ENCODE results near the gene DHX30. TPM values are rescaled to one million over a fixed set of nuclear protein-coding genes. Genes with fewer than 3 reads are reported as not detected.
"Not testable (repeated sequence)": the region's sequence is repeated elsewhere in the genome, so short reads cannot be mapped to it uniquely, and the experiment has no call there.

Gene DHX30
- total and polyA plus RNA-seq, 4 donors = 66.8 to 93.7 (median 78.7) TPM

GRCh38 chr3:47874438-47874837, 71.5 kb downstream of the DHX30 start:
- no peak overlapping the region for H3K27ac ChIP-seq (ENCODE audit: low read depth, low read length)
- H3K36me3 ChIP-seq (ENCODE audit: control insufficient read depth, insufficient read depth, low read length) = peaks cover 39% of the 10 kb centered on the region
- no peak for DNase-seq (ENCODE audit: low read depth in 4 of 6, low spot score in 6 of 6)
- H3K4me1 ChIP-seq (ENCODE audit: control insufficient read depth, insufficient read depth, low read length) = peaks cover 7% of the 10 kb centered on the region
- H3K9me3 ChIP-seq (ENCODE audit: control insufficient read depth, insufficient read depth, low read length) = no peaks in the 10 kb centered on the region
- WGBS (ENCODE audit: insufficient coverage) = no CpG with 5 or more reads among the region's 2 CpGs
- H3K27me3 ChIP-seq (ENCODE audit: control insufficient read depth, insufficient read depth, low read length) = no peaks in the 10 kb centered on the region
- H3K4me3 ChIP-seq (ENCODE audit: low read depth, low read length) = no peak overlapping the region

GRCh38 chr3:47874913-47875312, 72.0 kb downstream of the DHX30 start:
- peaks cover 7% of the 10 kb centered on the region for H3K4me1 ChIP-seq (ENCODE audit: control insufficient read depth, insufficient read depth, low read length)
- no peaks in the 10 kb centered on the region for H3K9me3 ChIP-seq (ENCODE audit: control insufficient read depth, insufficient read depth, low read length)
- no peak overlapping the region for H3K4me3 ChIP-seq (ENCODE audit: low read depth, low read length)
- no peaks in the 10 kb centered on the region for H3K27me3 ChIP-seq (ENCODE audit: control insufficient read depth, insufficient read depth, low read length)
- WGBS (ENCODE audit: insufficient coverage) = 14% methylated on average over 1 of the region's 1 CpG
- DNase-seq (ENCODE audit: low read depth in 4 of 6, low spot score in 6 of 6) = no peak
- peaks cover 34% of the 10 kb centered on the region for H3K36me3 ChIP-seq (ENCODE audit: control insufficient read depth, insufficient read depth, low read length)
- no peak overlapping the region for H3K27ac ChIP-seq (ENCODE audit: low read depth, low read length)

- Histone ChIP-seq H3K27me3 (ENCODE audit: control insufficient read depth, insufficient read depth, low read length) (no peaks in the 10 kb centered on the region), H3K27ac (ENCODE audit: low read depth, low read length) (no peak overlapping the region), H3K9me3 (ENCODE audit: control insufficient read depth, insufficient read depth, low read length) (no peaks in the 10 kb centered on the region), H3K4me1 (ENCODE audit: control insufficient read depth, insufficient read depth, low read length) (peaks cover 7% of the 10 kb centered on the region), H3K4me3 (ENCODE audit: low read depth, low read length) (no peak overlapping the region), H3K36me3 (ENCODE audit: control insufficient read depth, insufficient read depth, low read length) (peaks cover 16% of the 10 kb centered on the region)
- DNase-seq (ENCODE audit: low read depth in 4 of 6, low spot score in 6 of 6) = no peak
- no CpG with 5 or more reads among the region's 3 CpGs for WGBS (ENCODE audit: insufficient coverage)
These were observed 74.4 kb downstream of the DHX30 start for GRCh38 chr3:47877290-47877689.

- Histone ChIP-seq H3K36me3 (ENCODE audit: control insufficient read depth, insufficient read depth, low read length) (peaks cover 14% of the 10 kb centered on the region), H3K4me3 (ENCODE audit: low read depth, low read length) (no peak overlapping the region), H3K27ac (ENCODE audit: low read depth, low read length) (peak overlapping the region; percentile 15), H3K27me3 (ENCODE audit: control insufficient read depth, insufficient read depth, low read length) (no peaks in the 10 kb centered on the region), H3K4me1 (ENCODE audit: control insufficient read depth, insufficient read depth, low read length) (peaks cover 7% of the 10 kb centered on the region), H3K9me3 (ENCODE audit: control insufficient read depth, insufficient read depth, low read length) (no peaks in the 10 kb centered on the region)
- no peak for DNase-seq (ENCODE audit: low read depth in 4 of 6, low spot score in 6 of 6)
These were observed 74.8 kb downstream of the DHX30 start for GRCh38 chr3:47877719-47878118.

GRCh38 chr3:47882338-47882737, 79.4 kb downstream of the DHX30 start:
- H3K4me3 ChIP-seq (ENCODE audit: low read depth, low read length) = no peak overlapping the region
- H3K4me1 ChIP-seq (ENCODE audit: control insufficient read depth, insufficient read depth, low read length) = peaks cover 5% of the 10 kb centered on the region
- H3K27me3 ChIP-seq (ENCODE audit: control insufficient read depth, insufficient read depth, low read length) = no peaks in the 10 kb centered on the region
- no peak overlapping the region for H3K27ac ChIP-seq (ENCODE audit: low read depth, low read length)
- DNase-seq (ENCODE audit: low read depth in 4 of 6, low spot score in 6 of 6) = no peak
- 94% methylated on average over 2 of the region's 2 CpGs for WGBS (ENCODE audit: insufficient coverage)
- no peaks in the 10 kb centered on the region for H3K9me3 ChIP-seq (ENCODE audit: control insufficient read depth, insufficient read depth, low read length)
- peaks cover 6% of the 10 kb centered on the region for H3K36me3 ChIP-seq (ENCODE audit: control insufficient read depth, insufficient read depth, low read length)

GRCh38 chr3:47884603-47885002, 81.7 kb downstream of the DHX30 start:
- no peaks in the 10 kb centered on the region for H3K27me3 ChIP-seq (ENCODE audit: control insufficient read depth, insufficient read depth, low read length)
- peaks cover 6% of the 10 kb centered on the region for H3K4me1 ChIP-seq (ENCODE audit: control insufficient read depth, insufficient read depth, low read length)
- peaks cover 7% of the 10 kb centered on the region for H3K36me3 ChIP-seq (ENCODE audit: control insufficient read depth, insufficient read depth, low read length)
- 96% methylated on average over 2 of the region's 3 CpGs for WGBS (ENCODE audit: insufficient coverage)
- no peak overlapping the region for H3K4me3 ChIP-seq (ENCODE audit: low read depth, low read length)
- H3K27ac ChIP-seq (ENCODE audit: low read depth, low read length) = no peak overlapping the region
- H3K9me3 ChIP-seq (ENCODE audit: control insufficient read depth, insufficient read depth, low read length) = no peaks in the 10 kb centered on the region
- DNase-seq (ENCODE audit: low read depth in 4 of 6, low spot score in 6 of 6) = no peak

GRCh38 chr3:47885168-47885567, 82.2 kb downstream of the DHX30 start:
- WGBS (ENCODE audit: insufficient coverage) = 100% methylated on average over 1 of the region's 1 CpG
- H3K27me3 ChIP-seq (ENCODE audit: control insufficient read depth, insufficient read depth, low read length) = no peaks in the 10 kb centered on the region
- no peak for DNase-seq (ENCODE audit: low read depth in 4 of 6, low spot score in 6 of 6)
- peaks cover 7% of the 10 kb centered on the region for H3K36me3 ChIP-seq (ENCODE audit: control insufficient read depth, insufficient read depth, low read length)
- H3K4me1 ChIP-seq (ENCODE audit: control insufficient read depth, insufficient read depth, low read length) = peaks cover 6% of the 10 kb centered on the region
- H3K27ac ChIP-seq (ENCODE audit: low read depth, low read length) = no peak overlapping the region
- no peaks in the 10 kb centered on the region for H3K9me3 ChIP-seq (ENCODE audit: control insufficient read depth, insufficient read depth, low read length)
- H3K4me3 ChIP-seq (ENCODE audit: low read depth, low read length) = no peak overlapping the region

- WGBS (ENCODE audit: insufficient coverage) = 46% methylated on average over 5 of the region's 9 CpGs
- H3K4me3 ChIP-seq (ENCODE audit: low read depth, low read length); H3K27ac ChIP-seq (ENCODE audit: low read depth, low read length): not testable (repeated sequence)
These were observed 85.1 kb downstream of the DHX30 start for GRCh38 chr3:47887991-47888390.

GRCh38 chr3:47888986-47889757, 86.2 kb downstream of the DHX30 start:
- H3K4me1 ChIP-seq (ENCODE audit: control insufficient read depth, insufficient read depth, low read length) = peaks cover 25% of the 10 kb centered on the region
- no peaks in the 10 kb centered on the region for H3K9me3 ChIP-seq (ENCODE audit: control insufficient read depth, insufficient read depth, low read length)
- no peaks in the 10 kb centered on the region for H3K27me3 ChIP-seq (ENCODE audit: control insufficient read depth, insufficient read depth, low read length)
- DNase-seq (ENCODE audit: low read depth in 4 of 6, low spot score in 6 of 6) = peak in 1 of 6 donors; percentile 46
- H3K36me3 ChIP-seq (ENCODE audit: control insufficient read depth, insufficient read depth, low read length) = peaks cover 7% of the 10 kb centered on the region
- peak overlapping the region; percentile 87 for H3K27ac ChIP-seq (ENCODE audit: low read depth, low read length)
- no CpG with 5 or more reads among the region's 4 CpGs for WGBS (ENCODE audit: insufficient coverage)
- peak overlapping the region; percentile 29 for H3K4me3 ChIP-seq (ENCODE audit: low read depth, low read length)

More at GRCh38 chr3:47887991-47888390, 85.1 kb downstream of the DHX30 start:
- H3K9me3 ChIP-seq (ENCODE audit: control insufficient read depth, insufficient read depth, low read length); DNase-seq (ENCODE audit: low read depth in 4 of 6, low spot score in 6 of 6); H3K27me3 ChIP-seq (ENCODE audit: control insufficient read depth, insufficient read depth, low read length); H3K36me3 ChIP-seq (ENCODE audit: control insufficient read depth, insufficient read depth, low read length): not testable (repeated sequence)
- peaks cover 21% of the 10 kb centered on the region for H3K4me1 ChIP-seq (ENCODE audit: control insufficient read depth, insufficient read depth, low read length)

- Histone ChIP-seq H3K4me1 (ENCODE audit: control insufficient read depth, insufficient read depth, low read length) (peaks cover 25% of the 10 kb centered on the region), H3K27me3 (ENCODE audit: control insufficient read depth, insufficient read depth, low read length) (no peaks in the 10 kb centered on the region), H3K4me3 (ENCODE audit: low read depth, low read length) (peak overlapping the region; percentile 29), H3K27ac (ENCODE audit: low read depth, low read length) (peak overlapping the region; percentile 87), H3K36me3 (ENCODE audit: control insufficient read depth, insufficient read depth, low read length) (peaks cover 7% of the 10 kb centered on the region), H3K9me3 (ENCODE audit: control insufficient read depth, insufficient read depth, low read length) (no peaks in the 10 kb centered on the region)
- WGBS (ENCODE audit: insufficient coverage) = no CpG with 5 or more reads among the region's 3 CpGs
- peak in 5 of 6 donors; percentile 43 to 91 (median 60) for DNase-seq (ENCODE audit: low read depth in 4 of 6, low spot score in 6 of 6)
These were observed 87.3 kb downstream of the DHX30 start for GRCh38 chr3:47890126-47890827.
